HEK293 (cell line): ENCODE data around the gene IREB2.

Source experiments
- GLIS2 ChIP-seq: fragments of 450-650 bp; formaldehyde crosslinking; IDR thresholded peaks from 2 replicates; pipeline ENCODE4 v1.5.1; 2016; ENCODE audit warnings: missing biosample characterization, missing genetic modification characterization
- KLF10 ChIP-seq: fragments of 450-650 bp; IDR thresholded peaks from 2 replicates; pipeline ENCODE4 v1.5.1; 2018; ENCODE audit warnings: missing biosample characterization, mild to moderate bottlenecking, missing genetic modification characterization
- ZBTB26 ChIP-seq: fragments of 450-650 bp; formaldehyde crosslinking; optimal IDR thresholded peaks from 2 replicates; pipeline ENCODE3; 2016; ENCODE audit warnings: missing biosample characterization, mild to moderate bottlenecking, missing genetic modification characterization
- ZFHX2 ChIP-seq: fragments of 450-650 bp; formaldehyde crosslinking; conservative IDR thresholded peaks from 2 replicates; pipeline ENCODE4 v1.5.1; 2016; ENCODE audit warnings: missing biosample characterization, missing genetic modification characterization

- TF ChIP-seq ZBTB26 (tag by site-specific recombination): no peak
- no peak for TF ChIP-seq KLF10 (tag by site-specific recombination)
- no peak for TF ChIP-seq GLIS2 (tag by site-specific recombination)
- no peak for TF ChIP-seq ZFHX2 (tag by site-specific recombination)
Observed at GRCh38 chr15:78477295-78477694, 39.3 kb downstream of the IREB2 start.
